Neural cell (in vitro differentiated cells): ENCODE data around the gene APLNR.

Source experiments
- CTCF ChIP-seq: fragments of 450-650 bp; IDR thresholded peaks from 2 replicates; pipeline ENCODE4 v1.5.1; 2014; ENCODE audit warnings: antibody characterized with exemption, mild to moderate bottlenecking, moderate library complexity; ENCODE audit not compliant: poor library complexity, severe bottlenecking
- EP300 ChIP-seq: fragments of 450-650 bp; conservative IDR thresholded peaks from 2 replicates; pipeline ENCODE4 v1.6.1; 2014; ENCODE audit warnings: antibody characterized with exemption, mild to moderate bottlenecking, moderate library complexity; ENCODE audit not compliant: poor library complexity, severe bottlenecking
- EZH2 ChIP-seq: fragments of 200-600, 300-800 bp; shearing (Covaris generic), sonication (generic); IDR thresholded peaks from 2 replicates; pipeline ENCODE4 v1.6.1; 2014; ENCODE audit warnings: antibody characterized with exemption, low read length, borderline replicate concordance, mild to moderate bottlenecking; ENCODE audit not compliant: insufficient read depth, poor library complexity, severe bottlenecking
- MXI1 ChIP-seq: fragments of 450-650 bp; conservative IDR thresholded peaks from 2 replicates; pipeline ENCODE4 v1.6.1; 2014; ENCODE audit warnings: antibody characterized with exemption, mild to moderate bottlenecking; ENCODE audit not compliant: poor library complexity, severe bottlenecking
- POLR2AphosphoS5 ChIP-seq: IDR thresholded peaks from 2 replicates; pipeline ENCODE4 v1.6.1; 2012
- RAD21 ChIP-seq: fragments of 450-650 bp; conservative IDR thresholded peaks from 2 replicates; pipeline ENCODE4 v1.6.1; 2014; ENCODE audit warnings: antibody characterized with exemption, mild to moderate bottlenecking, moderate library complexity
- REST ChIP-seq: IDR thresholded peaks from 2 replicates; pipeline ENCODE4 v1.6.1; 2012; ENCODE audit warnings: borderline replicate concordance
- TAF1 ChIP-seq: IDR thresholded peaks from 2 replicates; pipeline ENCODE4 v1.6.1; 2012; ENCODE audit warnings: low read depth

DNA sequence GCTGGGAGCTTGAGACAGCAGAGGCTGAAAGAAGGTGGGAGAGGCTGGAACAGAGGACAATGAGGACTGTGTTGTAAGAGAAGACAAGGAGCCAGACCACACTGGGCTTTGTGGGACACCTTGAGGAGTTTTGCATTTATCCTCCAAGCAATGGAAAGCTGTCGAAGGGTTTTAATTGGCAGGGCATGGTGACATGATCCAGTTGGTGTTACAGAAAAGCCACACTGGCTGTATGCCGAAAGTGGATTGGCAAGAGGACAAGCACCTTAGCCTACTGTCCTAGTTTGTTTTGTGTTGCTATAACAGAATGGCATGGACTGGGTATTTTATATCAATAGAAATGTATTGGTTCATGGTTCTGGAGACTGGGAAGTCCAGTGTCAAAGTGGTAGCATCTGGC is 14.0 kb upstream of the APLNR start:
- no peak for TF ChIP-seq POLR2AphosphoS5
- no peak for TF ChIP-seq CTCF
- TF ChIP-seq REST, result no peak
- TF ChIP-seq EP300, result no peak
- no peak for TF ChIP-seq EZH2
- no peak for TF ChIP-seq RAD21
- no peak for TF ChIP-seq MXI1
- TF ChIP-seq TAF1, result no peak
